Choroid plexus epithelial cell (primary cell): ENCODE measurements around the gene CNTRL.

Source experiments
- DNase-seq: peaks from one replicate; pipeline ENCODE4 v3.0.0-alpha.2; 2010; ENCODE audit warnings: low read depth
- H3K4me3 ChIP-seq: 2 replicates; pipeline ENCODE4 v1.5.1; 2011; ENCODE audit warnings: low read depth, mild to moderate bottlenecking, control low read depth, low read length, moderate library complexity
- CTCF ChIP-seq: conservative IDR thresholded peaks from 2 replicates; pipeline ENCODE4 v1.5.1; 2011; ENCODE audit warnings: low read depth, mild to moderate bottlenecking, control low read depth, inconsistent platforms, low read length, moderate library complexity

Gene CNTRL

DNA sequence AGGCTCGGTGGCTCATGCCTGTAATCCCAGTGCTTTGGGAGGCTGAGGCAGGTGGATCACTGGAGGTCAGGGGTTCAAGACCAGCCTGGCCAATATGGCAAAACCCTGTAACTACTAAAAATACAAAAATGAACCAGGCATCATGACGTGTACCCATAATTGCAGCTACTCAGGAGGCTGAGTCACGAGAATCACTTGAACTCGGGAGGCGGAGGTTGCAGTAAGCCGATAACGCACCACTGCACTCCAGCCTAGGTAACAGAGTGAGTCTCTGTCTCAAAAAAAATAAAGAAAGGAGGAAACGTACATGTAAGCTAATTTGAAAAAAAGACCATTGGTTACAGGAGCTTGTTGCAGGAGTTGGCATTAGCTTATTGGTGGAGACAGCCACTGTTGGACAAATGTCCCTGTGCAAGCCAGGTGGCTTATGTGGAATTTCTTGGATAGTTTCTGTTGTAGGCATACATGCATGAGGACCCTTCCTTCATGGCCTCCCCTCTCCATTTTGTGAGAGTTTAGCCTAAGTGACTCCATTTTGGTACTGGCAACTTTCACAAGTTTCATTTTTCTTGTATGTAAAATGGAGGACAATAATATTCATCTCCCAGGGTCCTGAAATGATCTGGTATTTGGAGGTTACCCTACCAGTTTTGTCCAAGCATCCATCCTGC lies 143.7 kb downstream of the CNTRL start:
- TF ChIP-seq CTCF = no peak
- H3K4me3 ChIP-seq = no peak overlapping the region
- no peak for DNase-seq

DNA sequence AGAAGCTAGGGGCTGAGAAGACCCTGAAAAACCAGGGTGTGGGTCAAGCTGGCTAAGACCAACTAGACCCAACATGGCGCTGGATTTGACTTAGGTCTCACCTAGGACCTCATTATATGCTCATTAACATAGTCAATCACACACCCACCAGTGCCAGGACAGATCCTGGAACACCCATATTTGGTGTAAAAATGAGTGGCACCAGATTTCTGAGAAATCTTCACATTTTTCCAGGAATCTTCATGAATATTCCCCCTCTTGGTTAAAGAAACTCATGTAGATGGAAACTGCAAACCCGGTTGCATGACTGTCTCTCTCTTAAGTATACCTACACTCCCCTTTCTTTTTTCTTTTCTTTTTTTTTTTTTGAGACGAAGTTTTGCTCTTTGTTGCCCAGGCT lies 144.8 kb downstream of the CNTRL start:
- no peak overlapping the region for H3K4me3 ChIP-seq
- no peak for DNase-seq
- TF ChIP-seq CTCF = no peak

DNA sequence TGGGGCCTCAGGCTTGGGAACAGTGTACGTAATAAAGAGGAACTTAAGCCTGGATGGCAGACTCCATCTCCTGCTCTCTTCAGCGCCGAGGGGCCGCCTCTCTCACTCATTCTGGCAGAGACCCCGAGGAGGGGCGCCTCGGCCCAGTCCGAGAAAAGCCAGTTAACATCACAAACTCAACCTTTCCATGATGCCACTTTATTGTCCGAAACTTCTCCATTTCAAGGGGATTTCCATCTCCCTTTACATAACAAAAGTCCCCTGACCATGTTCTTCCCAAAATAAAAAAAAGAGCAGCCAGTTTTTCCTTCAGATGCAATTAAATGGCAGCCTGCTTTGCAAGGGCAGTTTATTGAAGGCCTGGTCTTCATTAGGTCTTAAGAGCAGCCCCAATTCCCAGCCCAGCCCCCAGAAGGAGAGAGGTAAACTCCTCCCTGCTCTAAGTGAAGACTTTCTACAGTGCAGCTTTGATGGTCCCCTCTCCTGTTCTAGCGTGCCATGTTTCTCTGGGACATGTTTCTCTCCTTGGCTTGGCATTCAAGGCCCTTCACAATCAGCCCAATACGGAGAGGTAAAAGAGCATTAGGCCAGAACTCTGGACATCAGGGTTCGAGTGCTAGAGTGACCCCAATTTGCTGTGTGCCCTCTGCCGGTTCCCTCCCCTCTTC lies 146.4 kb downstream of the CNTRL start:
- no peak overlapping the region for H3K4me3 ChIP-seq
- DNase-seq = no peak
- no peak for TF ChIP-seq CTCF

DNA sequence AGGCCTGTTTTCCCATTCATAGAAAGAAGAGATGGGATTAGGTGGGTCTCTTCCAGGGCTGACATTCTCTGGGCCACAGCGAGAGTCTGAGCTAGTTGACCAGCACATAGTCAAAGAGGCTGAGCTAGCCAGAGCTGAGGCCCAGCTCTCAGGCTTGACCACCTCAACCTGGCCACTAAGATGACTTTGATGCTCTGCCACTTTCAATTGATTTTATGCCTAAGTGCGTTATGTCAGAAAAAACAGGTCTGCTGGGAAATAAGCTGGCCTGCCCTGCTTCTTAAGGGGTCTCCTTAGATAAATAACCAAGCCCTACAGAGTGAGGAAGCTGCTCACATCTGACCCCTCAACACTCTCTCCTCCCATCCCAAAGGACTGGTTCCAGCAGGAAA lies 146.9 kb downstream of the CNTRL start:
- DNase-seq = no peak
- no peak overlapping the region for H3K4me3 ChIP-seq
- TF ChIP-seq CTCF = no peak

- peak; percentile 74 for DNase-seq
- H3K4me3 ChIP-seq = no peak overlapping the region
- peak; percentile 80 for TF ChIP-seq CTCF
Measured at GRCh38 chr9:121222524-121223171, 147.9 kb downstream of the CNTRL start.

DNA sequence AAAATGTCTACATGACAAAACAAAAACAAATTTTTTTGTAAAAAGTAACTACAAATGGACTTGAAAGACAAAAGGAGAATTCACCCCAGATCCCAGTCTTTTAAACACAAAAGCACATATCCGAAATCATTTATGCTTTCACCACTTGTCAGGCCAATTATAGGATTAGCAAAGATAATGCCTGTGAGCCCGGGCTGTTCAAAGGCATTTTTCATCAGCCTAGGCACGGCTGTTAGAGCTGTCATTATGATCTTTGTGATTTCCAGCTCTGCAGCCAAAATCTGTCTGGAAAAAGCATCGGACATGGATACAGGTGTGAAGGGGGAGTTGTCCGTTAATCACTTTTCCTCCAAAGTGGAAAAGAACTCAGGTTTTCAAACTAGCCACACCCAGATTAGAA lies 150.5 kb downstream of the CNTRL start:
- DNase-seq = no peak
- no peak overlapping the region for H3K4me3 ChIP-seq
- no peak for TF ChIP-seq CTCF
